HPDE6-E6E7 (cell line): ENCODE measurements around the gene LRBA.

ENCODE experiments used
- DNase-seq: peaks from one replicate; pipeline ENCODE4 v3.0.0; 2011; ENCODE audit warnings: missing footprints; ENCODE audit errors: extremely low spot score

The LRBA gene

DNA sequence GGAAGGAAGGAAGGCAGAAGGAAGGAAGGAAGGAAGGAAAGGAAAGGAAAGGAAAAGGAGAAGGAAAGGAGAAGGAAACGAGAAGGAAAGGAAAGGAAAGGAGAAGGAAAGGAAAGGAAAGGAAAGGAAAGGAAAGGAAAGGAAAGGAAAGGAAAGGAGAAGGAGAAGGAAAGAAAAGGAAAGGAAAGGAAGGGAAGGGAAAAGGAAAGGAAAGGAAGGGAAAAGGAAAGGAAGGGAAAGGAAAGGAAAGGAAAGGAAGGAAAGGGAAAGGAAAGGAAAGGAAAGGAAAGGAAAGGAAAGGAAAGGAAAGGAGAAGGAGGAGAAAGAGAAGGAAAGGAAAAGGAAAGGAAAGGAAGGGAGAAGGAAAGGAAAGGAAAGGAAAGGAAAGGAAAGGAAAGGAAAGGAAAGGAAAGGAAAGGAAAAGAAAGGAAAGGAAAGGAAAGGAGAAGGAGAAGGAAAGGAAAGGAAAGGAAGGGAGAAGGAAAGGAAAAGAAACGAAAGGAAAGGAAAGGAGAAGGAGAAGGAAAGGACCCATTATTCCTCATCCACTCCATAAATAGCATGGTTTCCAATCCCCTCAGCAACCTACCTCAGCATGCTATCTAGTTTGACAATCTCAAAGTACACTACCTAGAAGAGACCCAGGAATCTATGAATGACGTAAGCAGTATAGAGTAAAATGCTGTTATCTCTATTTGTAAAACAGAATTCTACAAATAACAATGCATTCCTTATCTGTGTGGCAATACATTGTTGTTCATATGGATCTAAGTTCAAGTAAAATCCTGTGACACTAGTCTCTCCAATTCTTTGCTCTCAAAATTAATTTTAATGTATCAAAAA lies 209.7 kb downstream of the LRBA start:
- DNase-seq = no peak

GRCh38 chr4:150801833-150802232 lies 213.3 kb downstream of the LRBA start:
- DNase-seq = no peak

- no peak for DNase-seq
These were observed 215.9 kb downstream of the LRBA start for GRCh38 chr4:150799207-150799606.

- DNase-seq = no peak
These were observed 220.4 kb downstream of the LRBA start for GRCh38 chr4:150794706-150795105.

DNA sequence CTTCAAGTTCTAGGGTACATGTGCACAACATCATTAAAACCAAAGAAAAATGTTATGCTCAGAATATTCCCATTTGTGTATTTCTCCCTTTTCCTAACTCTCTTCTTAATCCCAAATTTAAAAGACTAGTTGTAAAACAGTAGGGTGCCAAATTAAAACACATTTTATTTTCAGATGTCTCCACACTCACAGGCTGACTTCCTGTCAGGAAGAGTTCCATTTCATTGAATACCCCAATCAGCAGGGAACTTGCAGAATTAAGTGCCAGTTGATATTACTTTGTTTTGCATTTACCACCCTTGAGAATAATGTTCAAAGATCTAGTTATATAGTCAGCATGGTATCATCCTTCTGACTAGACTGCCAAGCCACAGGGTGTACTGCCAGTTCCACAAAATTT lies 225.2 kb downstream of the LRBA start:
- no peak for DNase-seq

DNA sequence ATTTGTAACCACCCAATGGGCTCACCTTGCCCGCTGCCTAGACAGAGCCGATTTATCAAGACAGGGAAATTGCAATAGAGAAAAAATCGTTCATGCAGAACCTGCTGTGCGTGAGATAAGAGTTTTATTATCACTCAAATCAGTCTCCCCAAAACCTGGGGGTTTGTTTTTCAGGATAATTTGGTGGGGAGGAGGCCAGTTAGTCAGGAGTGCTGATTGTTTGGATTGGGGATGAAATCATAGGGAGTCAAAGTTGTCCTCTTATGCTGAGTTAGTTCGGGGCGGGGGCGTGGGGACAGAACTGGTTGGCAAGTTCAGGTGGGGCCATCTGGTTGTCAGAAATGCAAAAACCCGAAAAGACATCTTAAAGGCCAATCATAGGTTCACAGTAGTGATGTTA lies 230.1 kb downstream of the LRBA start:
- DNase-seq = no peak

DNA sequence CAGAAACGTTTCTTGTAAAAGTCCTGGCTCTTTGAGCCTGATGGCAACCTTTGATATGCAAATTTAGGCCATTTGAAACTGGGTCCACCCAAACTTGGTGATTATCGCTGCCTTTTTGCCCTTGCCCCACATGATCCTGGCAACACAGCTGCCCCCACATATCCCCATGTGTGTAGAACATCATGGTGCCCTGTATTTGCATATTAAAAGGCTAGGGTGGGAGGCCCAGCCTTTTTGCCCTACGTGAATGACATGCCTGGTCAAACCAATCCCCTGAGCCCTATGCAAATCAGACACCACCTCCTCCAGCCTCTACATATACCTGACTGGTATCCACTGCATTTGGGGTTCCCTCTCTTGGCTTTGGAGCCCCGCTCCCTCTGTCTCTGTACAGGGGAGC lies 230.8 kb downstream of the LRBA start:
- DNase-seq = no peak

DNA sequence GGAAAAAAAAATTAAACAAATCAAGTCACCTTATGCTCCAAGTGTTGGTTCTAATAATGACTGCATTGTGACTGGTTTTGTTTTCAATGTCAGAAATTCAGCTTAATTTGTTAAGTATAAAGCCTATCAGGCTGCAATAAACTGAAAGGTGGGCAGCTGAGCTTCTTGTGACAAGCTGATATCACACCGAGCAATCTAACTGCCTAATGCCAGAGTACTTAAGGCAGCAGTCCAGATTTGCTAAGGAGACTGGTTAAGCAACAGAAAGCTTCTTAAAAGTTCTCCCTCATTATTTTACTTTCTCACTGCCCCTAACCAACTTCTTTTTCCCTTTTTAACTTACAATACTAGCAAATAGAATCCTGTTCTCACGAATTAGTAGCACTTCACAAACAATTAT lies 232.2 kb downstream of the LRBA start:
- no peak for DNase-seq

- no peak for DNase-seq
These were observed 232.8 kb downstream of the LRBA start for GRCh38 chr4:150782311-150782710.

GRCh38 chr4:150781191-150781590 lies 233.9 kb downstream of the LRBA start:
- no peak for DNase-seq

- no peak for DNase-seq
These were observed 235.4 kb downstream of the LRBA start for GRCh38 chr4:150779707-150780106.

DNA sequence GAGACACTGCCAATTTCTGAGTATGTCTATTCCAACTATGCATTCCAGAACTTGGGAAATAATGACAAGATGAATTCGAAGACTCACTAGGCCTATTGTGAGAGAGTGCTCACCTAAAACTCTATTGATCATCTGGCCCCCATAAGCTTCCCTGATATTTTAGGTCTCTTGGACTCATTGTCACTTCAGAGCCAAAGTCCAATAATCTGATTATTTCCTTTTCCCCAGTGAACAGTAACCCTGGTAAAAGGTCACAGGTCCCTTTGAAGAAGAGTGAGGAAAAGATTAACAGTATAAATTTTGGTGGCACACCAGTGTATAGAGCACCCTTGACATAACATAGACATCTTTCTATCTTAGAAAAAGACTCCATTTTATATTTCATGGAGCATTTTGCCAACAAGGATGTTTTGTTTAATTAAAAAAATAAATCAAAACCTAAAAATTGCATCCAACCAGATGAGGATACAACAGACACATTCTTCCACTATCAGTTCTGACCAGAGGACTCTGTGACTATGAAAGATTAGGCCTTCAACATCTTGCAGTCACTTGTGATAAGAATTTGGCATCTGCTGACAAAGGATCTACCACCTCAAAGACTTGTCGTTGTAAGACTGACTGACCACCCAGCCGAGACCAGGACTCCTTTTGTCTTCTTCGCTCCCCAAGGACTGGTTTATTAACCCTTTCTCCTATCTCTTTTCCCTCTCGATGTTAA lies 241.2 kb downstream of the LRBA start:
- no peak for DNase-seq

- no peak for DNase-seq
These were observed 242.1 kb downstream of the LRBA start for GRCh38 chr4:150773032-150773431.

- DNase-seq = no peak
These were observed 243.7 kb downstream of the LRBA start for GRCh38 chr4:150771382-150771781.

DNA sequence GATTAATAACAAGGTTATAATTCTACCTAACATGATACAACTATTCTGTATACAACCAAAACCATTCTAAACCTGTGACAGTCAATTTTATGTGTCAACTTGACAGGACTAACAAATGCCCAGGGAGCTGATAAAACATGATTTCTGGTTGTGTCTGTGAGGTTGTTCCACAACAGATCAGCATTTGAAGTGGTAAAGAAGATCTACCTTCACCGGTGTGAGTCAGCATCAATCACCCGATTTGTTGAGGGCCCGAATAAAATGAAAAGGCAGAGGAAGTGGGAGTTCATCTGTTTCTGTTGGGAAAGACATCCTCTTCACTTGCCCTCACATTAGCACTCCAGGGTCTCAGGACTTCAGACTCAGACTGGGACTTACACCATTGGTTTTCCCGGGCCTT lies 245.2 kb downstream of the LRBA start:
- peak; percentile 15 for DNase-seq

DNA sequence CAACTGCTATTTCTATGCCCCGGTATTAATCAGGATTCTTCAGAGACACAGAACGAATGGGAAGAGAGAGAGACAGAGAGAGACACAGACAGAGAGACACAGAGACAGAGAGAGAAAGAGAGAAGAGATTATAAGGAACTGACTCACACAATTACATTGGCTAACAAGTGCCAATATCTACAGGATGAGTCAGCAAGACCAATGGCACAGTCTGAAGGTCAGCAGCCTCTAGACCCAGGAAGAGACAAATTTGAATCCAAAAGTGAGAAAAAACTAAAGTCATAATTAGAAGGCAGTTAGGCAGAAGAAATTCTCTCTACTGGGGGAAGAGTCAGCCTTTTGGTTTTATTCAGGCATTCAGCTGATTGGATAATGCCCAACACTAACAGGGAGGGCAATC lies 245.8 kb downstream of the LRBA start:
- peak; percentile 9 for DNase-seq

DNA sequence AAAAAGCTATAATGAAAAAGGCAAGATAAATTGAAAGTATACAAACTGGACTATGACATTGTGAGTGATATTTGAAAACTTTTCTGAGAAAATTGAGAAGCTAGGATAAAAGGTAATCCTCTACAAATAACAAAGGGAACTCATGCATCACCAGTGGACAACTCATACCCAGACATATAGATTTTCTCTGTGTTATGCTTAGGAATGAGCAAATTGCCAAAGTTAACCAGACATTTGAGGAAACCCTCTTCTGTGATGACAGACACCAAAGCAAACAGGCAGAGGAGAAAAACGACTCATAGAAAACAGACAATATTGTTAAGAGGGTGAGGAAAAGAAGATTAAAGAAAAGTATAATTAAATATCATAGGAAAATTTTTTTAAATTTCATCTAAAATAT lies 246.6 kb downstream of the LRBA start:
- DNase-seq = no peak

GRCh38 chr4:150765216-150765615 lies 249.9 kb downstream of the LRBA start:
- no peak for DNase-seq

GRCh38 chr4:150751648-150752047 lies 263.4 kb downstream of the LRBA start:
- no peak for DNase-seq

DNA sequence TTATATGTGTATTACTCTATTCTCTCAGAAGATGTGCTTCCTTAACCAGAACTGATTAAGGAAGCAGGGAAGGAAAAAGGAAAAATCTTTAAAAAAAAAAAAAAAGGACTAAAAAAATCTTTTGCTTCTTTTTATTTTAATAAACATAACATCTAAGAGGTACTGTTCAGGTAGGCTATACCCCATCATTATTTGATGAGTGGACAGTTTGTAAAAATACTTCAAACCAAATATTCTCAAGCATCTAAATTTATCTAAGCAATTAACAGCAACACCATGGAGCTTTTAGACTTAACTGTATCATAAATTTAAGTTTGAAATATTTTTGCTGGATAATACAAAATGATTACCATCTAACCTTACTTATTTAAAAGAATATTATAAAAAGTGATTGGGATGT lies 264.3 kb downstream of the LRBA start:
- DNase-seq = no peak

DNA sequence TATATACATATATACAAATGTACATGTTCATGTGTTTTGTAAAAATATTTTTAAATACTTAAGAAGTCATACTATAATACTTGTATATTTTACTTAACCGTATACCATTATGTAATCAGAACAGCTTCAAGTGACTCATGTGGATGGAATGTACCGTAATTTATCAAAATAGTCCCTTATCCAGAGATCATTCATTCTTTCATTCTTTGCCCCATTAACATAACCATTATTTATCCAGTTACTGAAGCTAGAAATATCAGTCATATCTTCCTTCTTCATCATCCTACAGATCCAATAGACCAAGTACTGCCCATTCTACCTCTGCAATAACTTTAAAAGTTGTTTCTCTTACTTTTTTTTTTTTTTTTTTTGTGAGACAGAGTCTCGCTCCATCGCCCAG lies 268.9 kb downstream of the LRBA start:
- DNase-seq = no peak

GRCh38 chr4:150744570-150744969 lies 270.5 kb downstream of the LRBA start:
- no peak for DNase-seq
